T47D (cell line): ENCODE results near the gene TRAF4.

Experiments used
- DNase-seq, 2 experiments: peaks; one replicate each; pipeline versions ENCODE4 v3.0.0 to v3.0.0-alpha.2; 2011 to 2012; ENCODE audit warnings: low read depth in 1 of 2, low spot score in 1 of 2
- JUND ChIP-seq: IDR thresholded peaks from 2 replicates; pipeline ENCODE4 v1.6.1; 2012; ENCODE audit warnings: low read depth
- in situ Hi-C: cut with HindIII; loops from 2 replicates; pipeline ENCODE4 v1.10.0; 2016; ENCODE audit warnings: low sequenced_read_pairs, low pct_unique_long_range_greater_than_20kb

TRAF4 gene

DNA sequence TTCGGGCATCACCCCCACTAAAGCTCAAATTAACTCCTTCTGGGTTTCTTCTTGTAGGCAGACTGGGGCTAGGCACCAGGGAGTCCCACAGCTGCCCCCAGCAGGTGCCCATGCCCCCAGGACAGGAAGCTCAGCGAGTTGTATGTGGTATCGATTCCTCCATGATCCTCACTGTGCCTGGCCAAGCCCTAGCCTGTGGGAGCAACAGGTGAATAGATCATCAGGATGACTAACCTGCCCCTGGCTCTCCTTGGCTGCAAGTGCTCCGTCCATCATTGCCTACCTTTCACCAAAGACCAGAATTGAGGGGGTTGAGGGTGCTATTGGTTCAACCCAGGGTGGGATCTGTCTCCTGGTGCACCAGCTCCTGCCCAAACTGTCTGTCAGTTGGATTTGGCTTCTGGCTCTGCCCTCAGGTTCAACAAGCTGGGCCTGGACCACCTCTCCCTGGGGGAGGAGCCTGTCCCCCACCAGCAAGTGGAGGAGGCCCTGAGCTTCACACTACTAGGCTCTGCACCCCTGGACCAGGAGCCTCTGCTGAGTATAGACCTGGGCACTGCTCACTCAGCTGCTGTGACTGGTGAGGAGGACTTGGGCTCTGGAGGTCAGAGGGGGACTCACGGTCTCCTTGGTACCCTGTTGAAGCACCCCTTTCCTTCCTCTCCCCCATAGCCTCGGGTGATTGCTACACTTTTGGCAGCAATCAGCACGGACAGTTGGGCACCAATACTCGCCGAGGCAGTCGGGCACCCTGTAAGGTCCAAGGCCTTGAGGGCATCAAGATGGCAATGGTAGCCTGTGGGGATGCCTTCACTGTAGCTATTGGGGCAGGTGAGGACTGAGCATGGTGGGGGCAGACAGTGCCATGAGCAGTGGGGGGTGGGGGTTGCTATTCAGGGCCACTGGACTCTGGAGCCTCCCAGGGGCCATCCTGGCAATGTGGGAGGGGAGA, 3.1 kb upstream of the TRAF4 start:
- no peak for TF ChIP-seq JUND
- in situ Hi-C loops, result no loop called here
- no peak for DNase-seq

DNA sequence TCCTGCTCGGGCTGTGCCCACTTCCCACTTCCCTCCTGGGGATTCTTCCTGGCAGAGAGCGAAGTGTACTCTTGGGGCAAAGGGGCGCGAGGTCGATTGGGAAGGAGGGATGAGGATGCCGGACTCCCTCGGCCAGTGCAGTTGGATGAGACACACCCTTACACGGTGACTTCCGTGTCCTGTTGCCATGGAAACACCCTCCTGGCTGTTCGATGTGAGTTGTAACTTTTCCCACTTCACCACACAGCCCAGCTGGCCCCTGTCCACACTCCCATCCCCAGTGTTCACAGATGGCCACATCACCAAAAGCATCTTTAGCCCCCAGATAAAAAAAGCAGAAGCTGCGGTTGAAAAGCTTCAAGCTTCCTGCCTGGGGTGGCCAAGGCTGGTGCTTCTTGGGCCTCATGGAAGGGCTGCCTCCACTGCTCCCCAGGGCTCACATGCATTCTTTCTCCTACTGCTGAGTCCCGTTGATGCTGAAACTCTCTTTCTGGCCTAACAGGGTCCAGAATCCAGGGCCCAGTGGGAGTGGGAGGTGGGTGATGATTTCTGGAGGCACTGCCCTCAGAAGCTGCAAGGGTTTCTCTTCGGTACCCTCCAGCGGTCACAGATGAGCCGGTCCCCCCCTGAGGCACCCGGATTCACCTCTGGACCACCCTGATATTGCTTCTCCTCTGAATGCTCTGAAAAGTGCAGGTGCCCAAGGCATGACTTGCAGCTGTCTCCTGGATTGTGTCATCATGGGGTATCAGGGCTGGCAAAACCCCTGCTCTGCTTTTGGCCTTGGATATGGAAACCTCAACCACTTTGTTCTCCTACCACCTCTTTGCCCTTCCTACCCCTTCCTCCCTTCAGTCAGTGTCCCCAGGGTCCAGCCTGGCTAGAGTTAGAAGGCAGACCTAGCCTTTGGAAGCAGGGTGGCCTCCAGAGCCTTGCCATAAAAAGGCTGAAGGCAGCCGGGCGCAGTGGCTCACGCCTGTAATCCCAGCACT, 2.2 kb upstream of the TRAF4 start:
- no peak for DNase-seq
- in situ Hi-C loops, result no loop called here
- TF ChIP-seq JUND, result no peak

DNA sequence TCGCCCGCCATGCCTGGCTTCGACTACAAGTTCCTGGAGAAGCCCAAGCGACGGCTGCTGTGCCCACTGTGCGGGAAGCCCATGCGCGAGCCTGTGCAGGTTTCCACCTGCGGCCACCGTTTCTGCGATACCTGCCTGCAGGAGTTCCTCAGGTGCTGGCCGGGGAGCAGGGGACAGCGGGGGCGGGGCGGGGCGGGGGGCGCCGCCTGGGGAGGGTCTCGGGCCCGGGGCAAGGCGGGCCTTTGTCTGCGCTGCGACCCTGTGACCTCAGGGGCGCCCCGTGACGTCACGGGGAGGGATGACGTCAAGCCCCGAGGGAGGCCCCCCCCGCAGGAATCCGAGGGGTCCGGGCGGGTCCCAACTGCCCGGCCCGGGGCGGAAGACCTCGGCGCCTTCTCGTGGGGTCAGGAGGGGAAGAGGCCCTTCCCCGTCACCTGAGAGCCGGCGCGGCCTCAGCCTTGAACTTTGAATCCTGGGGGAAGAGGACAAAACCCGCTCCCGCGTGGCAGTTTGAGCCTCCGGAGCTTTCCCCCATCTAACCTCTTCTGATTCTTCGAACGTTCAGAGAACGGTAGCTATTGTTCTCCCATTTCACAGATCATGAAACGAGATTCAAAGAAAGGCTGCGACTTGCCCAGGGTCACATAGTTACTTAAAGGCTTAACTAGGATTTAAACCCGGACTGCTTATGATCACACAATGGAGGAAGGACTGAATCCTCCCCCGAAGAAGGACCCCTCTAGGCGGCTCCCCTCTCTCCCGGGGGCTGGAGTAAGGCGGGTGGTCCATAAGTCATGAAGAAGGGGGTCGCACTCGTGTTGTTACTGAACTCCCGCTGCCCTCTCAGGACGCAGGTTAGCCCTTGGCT, 527 bp downstream of the TRAF4 start:
- peak in 1 of 2 experiments; percentile 77 for DNase-seq
- no peak for TF ChIP-seq JUND
- in situ Hi-C loops, result no loop called here

DNA sequence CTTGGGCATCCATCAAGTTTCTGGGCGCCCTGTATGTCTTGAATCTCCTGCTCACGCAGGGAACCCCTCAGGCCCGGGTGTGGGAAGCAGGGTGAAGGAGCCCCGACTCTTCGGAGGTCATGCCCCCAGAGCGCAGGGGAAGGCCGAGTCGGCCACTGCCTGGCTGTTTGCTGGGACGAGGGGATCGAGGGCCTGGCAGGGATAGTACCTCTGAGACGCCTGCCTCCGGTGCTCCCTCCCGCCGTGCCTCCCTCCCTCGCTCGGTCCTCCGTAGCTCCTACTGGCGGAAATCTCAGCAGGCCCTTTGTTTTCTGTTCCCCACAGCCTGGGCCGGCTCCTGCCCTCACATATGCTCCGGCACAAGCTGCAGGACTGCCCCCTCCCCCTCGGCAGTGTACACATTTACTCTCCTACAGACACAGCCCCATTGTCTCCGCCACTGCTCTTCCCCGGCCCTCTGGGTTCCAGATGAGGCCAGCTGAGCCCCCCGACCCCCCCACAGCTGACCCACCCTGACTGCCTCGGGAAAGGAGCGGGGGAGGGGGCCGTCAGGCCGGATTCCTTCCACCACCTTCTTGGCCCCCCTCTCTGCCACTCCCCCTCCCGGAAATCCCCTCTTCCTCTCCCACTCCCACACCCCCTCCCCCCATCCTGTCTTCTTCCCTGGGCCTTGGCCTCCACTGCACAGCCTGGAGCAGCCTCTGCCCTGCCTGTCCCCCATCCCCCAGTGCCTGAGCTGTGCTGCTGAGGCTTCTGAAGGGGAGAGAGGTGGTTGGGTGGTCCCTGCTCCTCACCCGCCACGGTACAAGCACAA, 1.4 kb downstream of the TRAF4 start:
- peak in 1 of 2 experiments; percentile 79 for DNase-seq
- TF ChIP-seq JUND, result no peak
- in situ Hi-C loops, result no loop called here

GRCh38 chr17:28745786-28746411, 2.1 kb downstream of the TRAF4 start:
- in situ Hi-C loops, result no loop called here
- peak in 1 of 2 experiments; percentile 97 for DNase-seq
- TF ChIP-seq JUND, result 0 out of 2 replicates have a peak, but pooled peaks have one; percentile 49

- DNase-seq, result peak; percentile 73 to 99
- in situ Hi-C loops, result no loop called here
- no peak; the same call in 1 of the 2 replicates for TF ChIP-seq JUND
Measured at GRCh38 chr17:28746611-28747050, 2.8 kb downstream of the TRAF4 start.

DNA sequence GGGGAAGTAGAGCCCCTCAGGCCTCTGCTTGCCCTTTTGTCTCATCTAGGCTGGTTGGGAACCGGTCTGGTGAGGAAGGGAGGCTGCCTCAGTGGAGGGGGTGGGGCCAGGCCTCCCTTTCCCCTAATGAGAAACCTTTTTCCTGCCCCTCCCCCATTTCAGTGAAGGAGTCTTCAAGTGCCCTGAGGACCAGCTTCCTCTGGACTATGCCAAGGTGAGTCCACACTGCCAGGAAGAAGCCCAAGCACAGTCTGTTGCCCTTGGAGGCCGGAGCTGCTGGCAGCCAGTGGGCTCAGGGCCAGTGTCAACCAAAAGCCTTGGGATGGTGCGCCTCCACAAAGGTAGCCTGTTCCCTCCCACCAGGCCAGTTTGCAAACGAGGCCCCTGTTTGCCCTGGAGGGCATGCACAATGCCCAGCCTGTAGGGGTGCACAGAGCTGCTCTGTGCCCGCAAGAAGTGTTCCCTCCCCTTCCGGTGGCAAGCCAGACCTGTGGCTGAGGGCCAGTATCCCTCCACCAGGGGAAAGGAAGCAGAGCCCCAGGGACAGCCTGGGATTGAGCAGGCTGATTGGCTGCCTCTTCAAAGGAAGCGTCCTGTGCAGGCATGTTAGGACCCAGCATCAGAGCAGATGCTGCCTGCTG, 3.4 kb downstream of the TRAF4 start:
- in situ Hi-C loops, result no loop called here
- no peak; the same call in 1 of the 2 replicates for TF ChIP-seq JUND
- DNase-seq, result peak in 1 of 2 experiments; percentile 100

- in situ Hi-C loops, result no loop called here
- DNase-seq, result no peak
- no peak for TF ChIP-seq JUND
Measured at GRCh38 chr17:28747801-28748750, 4.3 kb downstream of the TRAF4 start.

DNA sequence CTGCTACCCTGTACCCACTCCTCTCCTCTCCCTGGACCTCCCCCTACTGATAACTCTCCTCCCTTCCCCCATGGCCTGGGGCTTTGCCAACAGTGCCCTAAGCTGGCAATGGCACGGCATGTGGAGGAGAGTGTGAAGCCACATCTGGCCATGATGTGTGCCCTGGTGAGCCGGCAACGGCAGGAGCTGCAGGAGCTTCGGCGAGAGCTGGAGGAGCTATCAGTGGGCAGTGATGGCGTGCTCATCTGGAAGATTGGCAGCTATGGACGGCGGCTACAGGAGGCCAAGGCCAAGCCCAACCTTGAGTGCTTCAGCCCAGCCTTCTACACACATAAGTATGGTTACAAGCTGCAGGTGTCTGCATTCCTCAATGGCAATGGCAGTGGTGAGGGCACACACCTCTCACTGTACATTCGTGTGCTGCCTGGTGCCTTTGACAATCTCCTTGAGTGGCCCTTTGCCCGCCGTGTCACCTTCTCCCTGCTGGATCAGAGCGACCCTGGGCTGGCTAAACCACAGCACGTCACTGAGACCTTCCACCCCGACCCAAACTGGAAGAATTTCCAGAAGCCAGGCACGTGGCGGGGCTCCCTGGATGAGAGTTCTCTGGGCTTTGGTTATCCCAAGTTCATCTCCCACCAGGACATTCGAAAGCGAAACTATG, 5.2 kb downstream of the TRAF4 start:
- no peak for DNase-seq
- in situ Hi-C loops, result no loop called here

More for the DNA sequence above, 5.2 kb downstream of the TRAF4 start:
- no peak for TF ChIP-seq JUND
